Mononuclear cell (primary cell): ENCODE data around the gene PEX1. TPM values are rescaled to one million over a fixed set of nuclear protein-coding genes. Genes with fewer than 3 reads are reported as not detected.
"Not testable (repeated sequence)": the region's sequence is repeated elsewhere in the genome, so short reads cannot be mapped to it uniquely, and the experiment has no call there.

Source experiments
- H3K27me3 ChIP-seq: 2 replicates; pipeline ENCODE4 v1.6.0; 2011; ENCODE audit warnings: low read length, control low read depth; ENCODE audit not compliant: insufficient read depth
- H3K4me1 ChIP-seq: 2 replicates; pipeline ENCODE4 v1.5.1; 2011; ENCODE audit warnings: mild to moderate bottlenecking, low read length, control low read depth; ENCODE audit not compliant: insufficient read depth
- H3K4me3 ChIP-seq: 2 replicates; pipeline ENCODE4 v1.5.1; 2011; ENCODE audit warnings: mild to moderate bottlenecking, low read length, moderate library complexity
- H3K9me3 ChIP-seq: 2 replicates; pipeline ENCODE4 v1.5.1; 2011; ENCODE audit warnings: low read depth, mild to moderate bottlenecking, control low read depth, low read length
- total RNA-seq: library from RNA; depleted of rRNA; stranded (reverse); fragments of >200 nt; gene quantifications from one replicate; pipeline ENCODE4 v1.2.3, GENCODE V29; 2012

The PEX1 gene
- total RNA-seq, 1 donor = 31.6 TPM

DNA sequence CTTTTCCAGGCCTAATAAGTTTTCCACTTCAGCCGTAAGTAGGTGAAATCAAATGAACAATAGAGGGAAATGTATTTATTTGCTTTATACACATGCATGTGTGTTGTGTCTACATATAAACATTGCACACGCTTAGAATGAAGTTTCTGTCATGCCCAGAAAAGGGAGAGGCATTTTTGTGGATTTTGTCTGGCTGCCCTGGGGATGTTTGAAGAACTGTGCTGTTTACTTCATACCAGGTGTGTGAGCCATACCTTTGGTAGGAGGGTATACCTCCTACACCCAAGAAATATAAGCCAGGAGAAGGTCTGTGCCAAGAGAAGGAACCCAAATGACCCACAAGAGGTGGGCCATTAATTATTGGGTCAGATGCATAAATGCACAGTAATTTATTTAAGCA, 68.2 kb downstream of the PEX1 start:
- H3K4me1 ChIP-seq = no peaks in the 10 kb centered on the region
- no peak overlapping the region for H3K4me3 ChIP-seq
- no peaks in the 10 kb centered on the region for H3K9me3 ChIP-seq
- no peaks in the 10 kb centered on the region for H3K27me3 ChIP-seq

- Histone ChIP-seq H3K9me3 (no peaks in the 10 kb centered on the region), H3K4me3 (no peak overlapping the region), H3K27me3 (no peaks in the 10 kb centered on the region)
Measured at GRCh38 chr7:92456236-92456635, 72.1 kb downstream of the PEX1 start.

DNA sequence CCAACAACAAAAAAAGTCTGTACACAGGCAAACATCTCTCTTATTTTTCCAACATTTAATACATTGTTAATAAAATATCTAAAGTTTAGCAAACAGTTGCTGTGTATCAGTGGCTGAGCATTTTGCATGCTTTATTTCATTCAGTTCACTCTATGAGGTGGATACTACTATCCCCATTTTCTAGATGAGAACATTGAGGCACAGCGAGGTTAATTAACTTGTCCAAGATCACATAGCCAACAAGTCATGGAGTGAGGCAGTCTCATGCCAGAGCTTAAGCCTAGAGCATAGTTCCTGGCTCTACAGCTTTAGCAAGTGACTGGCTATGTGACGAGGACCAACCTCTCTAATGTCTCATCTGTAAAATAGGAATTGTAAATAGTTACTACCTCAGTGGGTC, 76.7 kb downstream of the PEX1 start:
- Histone ChIP-seq H3K4me3 (no peak overlapping the region), H3K4me1 (peaks cover 11% of the 10 kb centered on the region), H3K27me3 (no peaks in the 10 kb centered on the region), H3K9me3 (no peaks in the 10 kb centered on the region)

More at GRCh38 chr7:92456236-92456635, 72.1 kb downstream of the PEX1 start:
- H3K4me1 ChIP-seq = no peaks in the 10 kb centered on the region

DNA sequence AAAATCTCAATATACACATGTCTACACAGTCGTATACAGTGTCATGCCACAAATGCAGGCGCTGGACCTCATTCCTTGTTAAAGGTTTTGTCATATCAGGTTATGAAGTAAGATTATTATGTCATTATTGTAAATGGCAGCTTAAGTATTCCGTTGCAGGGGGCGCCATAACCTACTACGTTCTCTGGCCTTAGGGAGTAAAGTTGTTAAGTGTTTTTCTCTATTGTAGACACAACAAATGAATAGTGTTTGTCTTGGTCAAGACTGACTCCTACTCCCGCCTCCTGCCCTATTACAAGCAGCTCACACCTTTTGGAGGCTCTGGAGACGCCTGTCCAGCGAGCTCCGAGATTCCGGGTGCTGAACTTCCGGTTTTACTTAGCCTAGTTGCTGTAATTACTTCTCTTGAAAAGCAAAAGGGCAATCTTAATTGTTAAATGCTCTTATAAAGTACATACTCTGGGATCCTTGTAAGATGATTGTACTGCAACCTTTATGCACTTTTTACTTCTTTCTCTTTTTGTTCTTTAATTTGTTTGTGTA, 80.0 kb downstream of the PEX1 start:
- Histone ChIP-seq H3K4me1 (peaks cover 13% of the 10 kb centered on the region), H3K9me3 (no peaks in the 10 kb centered on the region), H3K4me3 (peak overlapping the region; percentile 95), H3K27me3 (no peaks in the 10 kb centered on the region)

- Histone ChIP-seq H3K4me1 (peaks cover 13% of the 10 kb centered on the region), H3K27me3 (no peaks in the 10 kb centered on the region), H3K9me3 (no peaks in the 10 kb centered on the region), H3K4me3 (peak within 1 kb of the TSS; percentile 95)
Measured at GRCh38 chr7:92447345-92448204, 80.7 kb downstream of the PEX1 start, which contains the start of gene GATAD1. GATAD1 (plus strand) TSS chr7:92447482; CDS start chr7:92447730, 248 bp downstream.

- no peaks in the 10 kb centered on the region for H3K9me3 ChIP-seq
- H3K4me1 ChIP-seq = peaks cover 13% of the 10 kb centered on the region
- peak overlapping the region; percentile 95 for H3K4me3 ChIP-seq
- no peaks in the 10 kb centered on the region for H3K27me3 ChIP-seq
Measured at GRCh38 chr7:92446869-92447344, 81.4 kb downstream of the PEX1 start.

GRCh38 chr7:92442720-92443119, 85.6 kb downstream of the PEX1 start:
- not testable (repeated sequence) for H3K9me3 ChIP-seq, H3K4me1 ChIP-seq, H3K27me3 ChIP-seq, H3K4me3 ChIP-seq

DNA sequence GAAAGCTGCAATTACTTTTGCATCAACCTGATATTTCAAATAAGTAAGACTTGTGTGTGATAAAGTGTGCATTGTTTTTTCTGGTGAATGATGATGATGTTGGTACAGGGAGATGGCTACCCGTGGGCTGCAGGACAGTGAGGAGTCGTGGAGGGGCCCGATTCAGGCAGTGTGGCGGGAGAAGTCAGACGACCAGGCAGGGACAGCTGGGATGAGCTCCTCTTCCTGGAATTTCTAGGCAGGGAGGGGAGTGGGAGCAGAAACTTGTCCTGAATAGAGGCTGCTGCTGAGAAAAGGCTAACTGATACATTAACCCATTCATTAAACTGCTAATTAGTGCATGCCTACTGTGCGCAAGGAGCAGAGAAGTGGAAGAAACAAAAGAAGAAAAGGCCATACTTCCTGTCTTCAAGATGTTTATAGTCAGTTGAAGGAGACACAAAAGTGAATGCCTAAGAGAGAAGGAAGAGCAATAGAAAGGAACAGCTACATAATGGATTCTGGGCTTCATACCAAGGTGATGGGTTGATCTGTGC, 90.3 kb downstream of the PEX1 start:
- Histone ChIP-seq H3K27me3 (no peaks in the 10 kb centered on the region), H3K4me1 (no peaks in the 10 kb centered on the region), H3K4me3 (no peak overlapping the region), H3K9me3 (no peaks in the 10 kb centered on the region)

Other genes starting within 250 kb of the PEX1 start
- gene GATAD1, start 81.0 kb downstream of the PEX1 start, total RNA-seq = 11.2 TPM
- not detected for gene ERVW-1, start 50.6 kb downstream of the PEX1 start, total RNA-seq
- 36.3 TPM for gene RBM48, start 275 bp upstream of the PEX1 start, total RNA-seq
- gene FAM133B, start 61.9 kb upstream of the PEX1 start, total RNA-seq = 77.3 TPM